ENCODE results near the gene AP2B1.

- no peak for TF ChIP-seq ZNF12 (CRISPR knock-in tag; IDR thresholded peaks at IDR 0.05)
- TF ChIP-seq RNF219 (CRISPR knock-in tag; IDR thresholded peaks at IDR 0.05), result no peak
- no peak for TF ChIP-seq CC2D1A (IDR thresholded peaks at IDR 0.05)
- TF ChIP-seq LEF1 (IDR thresholded peaks at IDR 0.05), result no peak
- no peak for TF ChIP-seq BRCA1 (IDR thresholded peaks at IDR 0.05)
- TF ChIP-seq BRCA1 (CRISPR knock-in tag; IDR thresholded peaks at IDR 0.05), result no peak
- TF ChIP-seq GTF2B (IDR thresholded peaks at IDR 0.05; ENCODE audit: extremely low read depth, insufficient read length), result no peak
- TF ChIP-seq CTCF (IDR thresholded peaks at IDR 0.05 in 2 of 3, conservative IDR thresholded peaks at IDR 0.05 in 1 of 3; ENCODE audit: insufficient read depth in 2 of 3, low read depth in 1 of 3, low read length in 3 of 3), result no peak
- TF ChIP-seq ERF (CRISPR knock-in tag; IDR thresholded peaks at IDR 0.05), result no peak
- no peak for TF ChIP-seq ZZZ3 (IDR thresholded peaks at IDR 0.05)
- TF ChIP-seq RFX5 (IDR thresholded peaks at IDR 0.05; ENCODE audit: low read depth, low read length), result no peak
- TF ChIP-seq PBX2 (CRISPR knock-in tag; IDR thresholded peaks at IDR 0.05; ENCODE audit: low read depth), result no peak
- no peak for TF ChIP-seq PBX2 (tag; conservative IDR thresholded peaks at IDR 0.05; ENCODE audit: low read depth)
- no peak for TF ChIP-seq ZNF121 (CRISPR knock-in tag; conservative IDR thresholded peaks at IDR 0.05)
- no peak for TF ChIP-seq ATF2 (CRISPR knock-in tag; IDR thresholded peaks at IDR 0.05)
These were observed 129.9 kb downstream of the AP2B1 start for GRCh38 chr17:35716897-35717465.

All from K562 (cell line).